DND-41 (cell line): ENCODE measurements around the gene GPC6.

Experiments used
- ATAC-seq: fragments of 200-7000 bp; cut with Tn5 transposase; 3 replicates; pipeline ENCODE4 v1.9.1; 2021; ENCODE audit warnings: low read depth; ENCODE audit not compliant: insufficient read depth
- DNase-seq: peaks from one replicate; pipeline ENCODE4 v3.0.0-alpha.2; 2020
- H2AFZ ChIP-seq: 2 replicates; pipeline ENCODE4 v1.6.0; 2012; ENCODE audit warnings: low read depth, low read length
- H3K27ac ChIP-seq: 2 replicates; pipeline ENCODE4 v1.5.1; 2012; ENCODE audit warnings: low read length, inconsistent platforms
- H3K27me3 ChIP-seq: fragments of 200-600 bp; sonication (generic); 2 replicates; pipeline ENCODE4 v1.6.0; 2012; ENCODE audit warnings: low read length, mild to moderate bottlenecking, inconsistent platforms; ENCODE audit not compliant: insufficient read depth, poor library complexity
- H3K36me3 ChIP-seq: 2 replicates; pipeline ENCODE4 v1.5.1; 2012; ENCODE audit warnings: low read length, inconsistent platforms; ENCODE audit not compliant: insufficient read depth
- H3K4me1 ChIP-seq: 2 replicates; pipeline ENCODE4 v1.5.1; 2012; ENCODE audit warnings: mild to moderate bottlenecking, low read length; ENCODE audit not compliant: insufficient read depth
- H3K4me2 ChIP-seq: 2 replicates; pipeline ENCODE4 v1.6.0; 2012; ENCODE audit warnings: mild to moderate bottlenecking, moderate library complexity, low read length, inconsistent platforms; ENCODE audit not compliant: insufficient read depth
- H3K4me3 ChIP-seq, 2 experiments: fragments of 200-600 bp in 1 of 2; shearing (Covaris generic) in 1 of 2; 2 replicates each; pipeline ENCODE4 v1.5.1; 2012 to 2016; ENCODE audit warnings: inconsistent platforms in 2 of 2, low read length in 2 of 2, mild to moderate bottlenecking in 2 of 2, low read depth in 1 of 2, moderate library complexity in 1 of 2
- H3K79me2 ChIP-seq: 2 replicates; pipeline ENCODE4 v1.6.0; 2012; ENCODE audit warnings: low read length, inconsistent platforms; ENCODE audit not compliant: insufficient read depth
- H3K9ac ChIP-seq: 2 replicates; pipeline ENCODE4 v1.6.0; 2012; ENCODE audit warnings: low read depth, mild to moderate bottlenecking, inconsistent platforms, low read length, moderate library complexity
- H3K9me3 ChIP-seq: 2 replicates; pipeline ENCODE4 v1.5.1; 2012; ENCODE audit warnings: low read length, moderate library complexity, mild to moderate bottlenecking, inconsistent platforms; ENCODE audit not compliant: insufficient read depth, severe bottlenecking
- H4K20me1 ChIP-seq: 2 replicates; pipeline ENCODE4 v1.6.0; 2012; ENCODE audit warnings: low read length; ENCODE audit not compliant: insufficient read depth
- CTCF ChIP-seq: IDR thresholded peaks from 2 replicates; pipeline ENCODE4 v1.5.1; 2012; ENCODE audit warnings: borderline replicate concordance, low read length, moderate library complexity, mild to moderate bottlenecking; ENCODE audit not compliant: poor library complexity, severe bottlenecking; ENCODE audit errors: extremely low read depth
- EZH2 ChIP-seq: IDR thresholded peaks from 3 replicates; pipeline ENCODE4 v1.6.1; 2012; ENCODE audit warnings: borderline replicate concordance, low read depth, mild to moderate bottlenecking, moderate library complexity, low read length, inconsistent platforms; ENCODE audit not compliant: severe bottlenecking

The GPC6 gene

GRCh38 chr13:93819331-93819890 lies 592.8 kb downstream of the GPC6 start:
- no peak overlapping the region for H3K9ac ChIP-seq
- TF ChIP-seq EZH2 (no peak), CTCF (no peak)
- no peaks in the 10 kb centered on the region for H3K9me3 ChIP-seq
- no peak overlapping the region for H3K27ac ChIP-seq
- H3K4me2 ChIP-seq = no peak overlapping the region
- DNase-seq = no peak
- no peaks in the 10 kb centered on the region for H4K20me1 ChIP-seq
- H3K4me1 ChIP-seq = no peaks in the 10 kb centered on the region
- ATAC-seq = no peak
- no peaks in the 10 kb centered on the region for H3K79me2 ChIP-seq
- H3K36me3 ChIP-seq = no peaks in the 10 kb centered on the region
- H2AFZ ChIP-seq = no peak overlapping the region
- no peak overlapping the region for H3K4me3 ChIP-seq
- H3K27me3 ChIP-seq = no peaks in the 10 kb centered on the region

GRCh38 chr13:93824286-93824685 lies 597.7 kb downstream of the GPC6 start:
- no peaks in the 10 kb centered on the region for H3K36me3 ChIP-seq
- H3K9me3 ChIP-seq = no peaks in the 10 kb centered on the region
- H3K4me1 ChIP-seq = no peaks in the 10 kb centered on the region
- no peak for TF ChIP-seq CTCF
- no peak for TF ChIP-seq EZH2
- no peak overlapping the region for H3K4me3 ChIP-seq
- H3K27ac ChIP-seq = no peak overlapping the region
- H3K4me2 ChIP-seq = no peak overlapping the region
- DNase-seq = no peak
- no peaks in the 10 kb centered on the region for H4K20me1 ChIP-seq
- H3K27me3 ChIP-seq = no peaks in the 10 kb centered on the region
- ATAC-seq = no peak
- no peak overlapping the region for H3K9ac ChIP-seq
- H2AFZ ChIP-seq = no peak overlapping the region
- no peaks in the 10 kb centered on the region for H3K79me2 ChIP-seq

GRCh38 chr13:93834051-93834450 lies 607.4 kb downstream of the GPC6 start:
- no peak for TF ChIP-seq CTCF
- no peak for TF ChIP-seq EZH2
- no peaks in the 10 kb centered on the region for H3K36me3 ChIP-seq
- no peaks in the 10 kb centered on the region for H3K79me2 ChIP-seq
- no peak overlapping the region for H3K4me2 ChIP-seq
- H3K4me3 ChIP-seq = no peak overlapping the region
- no peaks in the 10 kb centered on the region for H3K4me1 ChIP-seq
- H3K9ac ChIP-seq = no peak overlapping the region
- no peaks in the 10 kb centered on the region for H3K27me3 ChIP-seq
- DNase-seq = no peak
- H2AFZ ChIP-seq = no peak overlapping the region
- H4K20me1 ChIP-seq = no peaks in the 10 kb centered on the region
- no peak for ATAC-seq
- H3K27ac ChIP-seq = no peak overlapping the region
- no peaks in the 10 kb centered on the region for H3K9me3 ChIP-seq

GRCh38 chr13:93843082-93843481 lies 616.5 kb downstream of the GPC6 start:
- no peaks in the 10 kb centered on the region for H3K27me3 ChIP-seq
- ATAC-seq = no peak
- H3K4me3 ChIP-seq = no peak overlapping the region
- H4K20me1 ChIP-seq = no peaks in the 10 kb centered on the region
- DNase-seq = no peak
- H3K36me3 ChIP-seq = no peaks in the 10 kb centered on the region
- no peaks in the 10 kb centered on the region for H3K79me2 ChIP-seq
- H3K4me2 ChIP-seq = no peak overlapping the region
- H3K27ac ChIP-seq = no peak overlapping the region
- H3K9me3 ChIP-seq = no peaks in the 10 kb centered on the region
- H2AFZ ChIP-seq = no peak overlapping the region
- TF ChIP-seq EZH2 (no peak), CTCF (no peak)
- H3K4me1 ChIP-seq = no peaks in the 10 kb centered on the region
- H3K9ac ChIP-seq = no peak overlapping the region
